GM12801 (cell line): Measurements from ENCODE around the gene PSMD10.

Source experiments
- CTCF ChIP-seq: IDR thresholded peaks from one replicate; pipeline ENCODE4 v1.5.1; 2011; ENCODE audit warnings: control low read depth; ENCODE audit not compliant: insufficient read length; ENCODE audit errors: extremely low read depth

Gene PSMD10

GRCh38 chrX:108105473-108105872 is 14.1 kb upstream of the PSMD10 start:
- no peak for TF ChIP-seq CTCF

- TF ChIP-seq CTCF, result no peak
Measured at GRCh38 chrX:108097380-108097779, 6.0 kb upstream of the PSMD10 start.

GRCh38 chrX:108091878-108092291 is 543 bp upstream of the PSMD10 start:
- TF ChIP-seq CTCF, result no peak

- TF ChIP-seq CTCF, result no peak
Measured at GRCh38 chrX:108090491-108091263, 665 bp downstream of the PSMD10 start.

GRCh38 chrX:108088511-108088910 is 2.8 kb downstream of the PSMD10 start:
- no peak for TF ChIP-seq CTCF

GRCh38 chrX:108087792-108088191 is 3.5 kb downstream of the PSMD10 start:
- TF ChIP-seq CTCF, result no peak

- no peak for TF ChIP-seq CTCF
Measured at GRCh38 chrX:108081110-108081509, 10.2 kb downstream of the PSMD10 start.
